K562 (cell line): Measurements from ENCODE around the gene TALDO1. TPM values are rescaled to one million over a fixed set of nuclear protein-coding genes. Genes with fewer than 3 reads are reported as not detected.

Experiments used
- ATAC-seq: fragments of 200-7000 bp; cut with Tn5 transposase; 3 replicates; pipeline ENCODE4 v1.9.1; 2020; ENCODE audit warnings: moderate library complexity
- BruUV-seq: library from RNA; stranded (reverse); fragments of 400-500 nt; replicated peaks from 2 replicates; lab custom pipeline; 2021; lab: Mats Ljungman, UMichigan
- CTCF ChIA-PET: fragments of 300-600 bp; formaldehyde crosslinking; extraction: SDS; loops from one replicate; lab custom pipeline; 2021; ENCODE audit warnings: low intra/inter-chr PET ratio; lab: Yijun Ruan, JAX
- POLR2A ChIA-PET: fragments of 300-600, 350-650 bp; sonication (Branson Sonifier 250); formaldehyde crosslinking; extraction: SDS; loops from one replicate; lab custom pipeline; 2021; ENCODE audit warnings: antibody characterized with exemption, inconsistent platforms; lab: Yijun Ruan, JAX
- DNase-seq, 4 experiments: peaks; one replicate each; pipeline versions ENCODE4 v3.0.0 to v3.0.0-alpha.2; 2011 to 2018; ENCODE audit warnings: low spot score in 3 of 4, mixed read lengths in 3 of 4; ENCODE audit errors: extremely low read depth in 1 of 4
- FAIRE-seq: peaks from 2 replicates; lab custom pipeline; 2011; peaks lifted over from hg19 to GRCh38; lab: Jason Lieb, UNC
- H2AFZ ChIP-seq: 2 replicates; pipeline ENCODE4 v1.6.0; 2011; ENCODE audit warnings: low read depth, low read length, control low read depth, inconsistent platforms
- H3K27ac ChIP-seq: fragments of 200-600 bp; 3 replicates; pipeline ENCODE4 v1.8.0; 2011; ENCODE audit warnings: low read depth, mild to moderate bottlenecking, control low read depth, inconsistent platforms, low read length, moderate library complexity, mixed read lengths; ENCODE audit errors: extremely low read depth
- H3K27me3 ChIP-seq, 2 experiments: fragments of 300-600 bp in 1 of 2; 2 replicates in 1 of 2; 3 replicates in 1 of 2; pipeline versions ENCODE4 v1.6.0 to v1.8.0; 2011; ENCODE audit warnings: inconsistent platforms in 2 of 2, low read length in 2 of 2, mild to moderate bottlenecking in 1 of 2, mixed read lengths in 1 of 2, moderate library complexity in 1 of 2; ENCODE audit not compliant: control insufficient read depth in 2 of 2, insufficient read depth in 2 of 2
- H3K36me3 ChIP-seq: fragments of 300-600 bp; 3 replicates; pipeline ENCODE4 v1.8.0; 2011; ENCODE audit warnings: mild to moderate bottlenecking, low read length, inconsistent platforms; ENCODE audit not compliant: control insufficient read depth, insufficient read depth
- H3K4me1 ChIP-seq, 2 experiments: fragments of 200-600 bp in 1 of 2; replicated peaks in 1 of 2; 2 replicates in 1 of 2; 3 replicates in 1 of 2; pipeline versions ENCODE4 v1.5.1 to v1.8.0; 2011; ENCODE audit warnings: inconsistent platforms in 2 of 2, low read length in 2 of 2, mild to moderate bottlenecking in 1 of 2, mixed read lengths in 1 of 2, moderate library complexity in 1 of 2; ENCODE audit not compliant: control insufficient read depth in 2 of 2, insufficient read depth in 2 of 2
- H3K4me2 ChIP-seq: 2 replicates; pipeline ENCODE4 v1.6.1; 2011; ENCODE audit warnings: low read length, control low read depth, inconsistent platforms, mixed read lengths; ENCODE audit not compliant: insufficient read depth
- H3K4me3 ChIP-seq: fragments of 200-600 bp; sonication (generic), shearing (Covaris generic); 2 replicates; pipeline ENCODE4 v1.5.1; 2016; ENCODE audit warnings: control low read depth, inconsistent platforms
- H3K79me2 ChIP-seq: fragments of 200-600 bp; 3 replicates; pipeline ENCODE4 v1.8.0; 2011; ENCODE audit warnings: low read length, inconsistent platforms; ENCODE audit not compliant: control insufficient read depth, insufficient read depth
- H3K9ac ChIP-seq, 2 experiments: 2 replicates each; pipeline versions ENCODE4 v1.6.0 to v1.6.1; 2011; ENCODE audit warnings: low read depth in 2 of 2, low read length in 2 of 2, control low read depth in 1 of 2, inconsistent platforms in 1 of 2, mild to moderate bottlenecking in 1 of 2, mixed read lengths in 1 of 2; ENCODE audit not compliant: insufficient read depth in 1 of 2
- H3K9me1 ChIP-seq: one replicate; pipeline ENCODE4 v1.6.0; 2011; ENCODE audit warnings: inconsistent platforms, mild to moderate bottlenecking, low read length, moderate library complexity; ENCODE audit not compliant: control insufficient read depth, insufficient read depth
- H3K9me3 ChIP-seq: replicated peaks from 2 replicates; pipeline ENCODE4 v1.5.1; 2011; ENCODE audit warnings: low read depth, low read length, inconsistent platforms; ENCODE audit not compliant: control insufficient read depth, insufficient read depth
- H4K20me1 ChIP-seq: replicated peaks from 2 replicates; pipeline ENCODE4 v1.6.1; 2011; ENCODE audit warnings: low read length, inconsistent platforms, mixed read lengths; ENCODE audit not compliant: control insufficient read depth, insufficient read depth
- CBX3 ChIP-seq, 2 experiments: IDR thresholded peaks; 1 replicate in 1 of 2; 2 replicates in 1 of 2; pipeline ENCODE4 v1.6.1; 2012; ENCODE audit warnings: inconsistent platforms in 2 of 2, low read length in 2 of 2, borderline replicate concordance in 1 of 2, control low read depth in 1 of 2
- POLR2G ChIP-seq: fragments of 200-400 bp; formaldehyde crosslinking; IDR thresholded peaks from 2 replicates; pipeline ENCODE4 v1.6.1; 2017; ENCODE audit warnings: low read depth, mild to moderate bottlenecking, antibody characterized with exemption, low read length, moderate library complexity
- YY1 ChIP-seq, 3 experiments: IDR thresholded peaks; 2 replicates each; pipeline ENCODE4 v1.6.1; 2011; ENCODE audit warnings: low read length in 2 of 3, mild to moderate bottlenecking in 2 of 3, moderate library complexity in 2 of 3, borderline replicate concordance in 1 of 3, control low read depth in 1 of 3, low read depth in 1 of 3; ENCODE audit not compliant: insufficient read depth in 3 of 3, insufficient replicate concordance in 2 of 3, control insufficient read depth in 1 of 3, insufficient read length in 1 of 3; ENCODE audit errors: extremely low read depth in 1 of 3
- ZBTB1 ChIP-seq: sonication (generic); formaldehyde crosslinking; IDR thresholded peaks from 2 replicates; pipeline ENCODE4 v1.8.1; 2023; ENCODE audit warnings: missing genetic modification reagents, low read depth, mild to moderate bottlenecking, borderline replicate concordance
- WGBS: fragments of 100-300 bp; shearing (Covaris generic); methylation state at CpG from one replicate; pipeline ENCODE4 v1.1.6; 2016; ENCODE audit warnings: low coverage, mixed read lengths; ENCODE audit not compliant: insufficient coverage; ENCODE audit errors: missing lambda C conversion rate; 5-methylcytosine and 5-hydroxymethylcytosine counted together
- in situ Hi-C: fragments of 300-500 bp; cut with MboI; formaldehyde crosslinking; loops from 4 replicates; pipeline ENCODE4 v1.15.0; 2018; ENCODE audit warnings: inconsistent platforms, mixed read lengths
- intact Hi-C: fragments of 100-400 bp; cut with micrococcal nuclease; formaldehyde crosslinking; loops from 2 replicates; pipeline ENCODE4 v1.14.2; 2022
- polyA plus RNA-seq, 8 experiments: library from polyadenylated mRNA; depleted of rRNA in 4 of 8; stranded (reverse) in 5 of 8; unstranded in 3 of 8; fragments of >200 nt; fragmentation: Nextera tagmentation in 2 of 8; fragmentation: Illumina TruSeq in 1 of 8; extraction: Ambion mirVana in 2 of 8; extraction: Trizol in 1 of 8; gene quantifications; 2 replicates each; pipeline versions ENCODE4 v1.2.1 to v1.2.3, GENCODE V29; 2011 to 2014; ENCODE audit warnings: inconsistent platforms in 1 of 8, missing spikeins in 1 of 8
- total RNA-seq, 7 experiments: library from RNA; depleted of rRNA in 6 of 7; stranded (reverse); fragments of >200 nt in 6 of 7; fragmentation: Illumina TruSeq in 2 of 7; extraction: Trizol in 2 of 7; gene quantifications; 2 replicates each; pipeline versions ENCODE4 v1.2.1 to v1.2.3, GENCODE V29; 2011 to 2021; ENCODE audit warnings: low replicate concordance in 1 of 7
- TF ChIP-seq, protein P1 (sequence below): fragments of 450-650 bp; IDR thresholded peaks from 2 replicates; pipeline ENCODE4 v1.6.1; 2016

Gene TALDO1
- total and polyA plus RNA-seq, 9 of the 15 experiments (the other 6 are each of a cell fraction or from before 2014, with no cell fraction given) = 260 to 541 (median 441) TPM

DNA sequence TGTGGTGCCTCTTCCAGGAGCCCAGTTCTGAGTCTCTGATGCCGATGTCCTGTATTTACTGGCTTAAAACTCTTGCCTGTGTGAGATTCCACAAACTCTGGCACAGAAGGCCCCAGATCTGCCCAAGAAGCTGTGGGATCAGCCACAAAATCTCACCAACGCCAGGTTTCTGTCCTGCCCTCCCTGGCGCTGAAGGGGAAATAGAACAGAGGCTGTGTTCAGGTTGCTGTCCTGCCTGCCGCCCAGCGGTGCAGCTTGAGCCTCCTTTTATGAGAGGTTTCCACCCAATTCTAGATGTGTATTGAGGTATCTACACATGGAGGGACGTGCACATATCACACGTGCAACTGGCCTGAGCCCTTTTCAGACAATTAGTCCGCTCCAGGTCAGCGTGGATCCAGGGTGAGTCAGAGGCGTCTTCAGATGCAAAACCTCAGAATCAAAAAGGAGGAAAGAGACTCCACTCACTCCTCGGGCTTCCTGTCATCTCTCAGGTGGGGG, 49.4 kb upstream of the TALDO1 start (continued):
- TF ChIP-seq YY1 (IDR thresholded peaks at IDR 0.05; ENCODE audit: borderline replicate concordance in 1 of 3, control insufficient read depth in 1 of 3, extremely low read depth in 1 of 3, insufficient read depth in 3 of 3, insufficient read length in 1 of 3, insufficient replicate concordance in 2 of 3, low read depth in 1 of 3, low read length in 2 of 3) (no peak), CBX3 (IDR thresholded peaks at IDR 0.05; ENCODE audit: borderline replicate concordance in 1 of 2, low read length in 2 of 2) (no peak)
- TF ChIP-seq, protein P1, sequence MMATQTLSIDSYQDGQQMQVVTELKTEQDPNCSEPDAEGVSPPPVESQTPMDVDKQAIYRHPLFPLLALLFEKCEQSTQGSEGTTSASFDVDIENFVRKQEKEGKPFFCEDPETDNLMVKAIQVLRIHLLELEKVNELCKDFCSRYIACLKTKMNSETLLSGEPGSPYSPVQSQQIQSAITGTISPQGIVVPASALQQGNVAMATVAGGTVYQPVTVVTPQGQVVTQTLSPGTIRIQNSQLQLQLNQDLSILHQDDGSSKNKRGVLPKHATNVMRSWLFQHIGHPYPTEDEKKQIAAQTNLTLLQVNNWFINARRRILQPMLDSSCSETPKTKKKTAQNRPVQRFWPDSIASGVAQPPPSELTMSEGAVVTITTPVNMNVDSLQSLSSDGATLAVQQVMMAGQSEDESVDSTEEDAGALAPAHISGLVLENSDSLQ = no peak

DNA sequence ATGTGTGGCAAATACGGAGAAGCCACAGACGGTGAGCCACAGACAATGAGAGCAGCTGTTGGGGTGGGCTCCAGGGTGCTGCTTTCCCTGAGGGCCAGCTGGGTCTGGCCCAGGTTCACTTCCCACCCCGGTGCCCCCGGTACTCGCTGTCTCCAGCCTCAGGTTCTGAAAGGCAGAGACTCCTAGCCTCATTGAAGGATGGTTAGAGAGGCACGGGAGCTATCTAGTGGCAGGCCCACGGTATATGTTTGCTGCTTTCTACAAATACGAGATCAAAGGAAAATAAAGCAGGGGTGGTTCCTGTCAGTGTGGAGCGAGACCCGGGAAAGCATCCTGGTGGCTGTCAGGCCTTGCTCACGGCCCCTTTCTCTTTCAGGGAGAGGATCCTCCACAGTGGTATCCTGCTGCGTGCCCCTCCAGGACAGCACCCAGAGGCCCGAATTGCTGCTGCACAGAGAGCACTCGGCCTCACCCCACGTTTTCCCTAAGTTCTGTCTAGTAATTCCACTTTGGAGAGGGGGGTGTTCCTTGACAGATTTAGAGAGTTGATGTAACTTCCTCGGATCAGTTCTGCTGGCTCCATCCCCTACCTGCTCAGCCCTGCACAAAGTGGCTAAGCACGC, 48.7 kb upstream of the TALDO1 start:
- Histone ChIP-seq H3K4me3 (no peak overlapping the region), H3K4me2 (no peak overlapping the region), H3K9me3 (no peaks in the 10 kb centered on the region), H3K4me1 (peaks cover 14 to 52% of the 10 kb centered on the region in 2 experiments; a peak in 4 of 5 replicates), H3K79me2 (peaks cover 36% of the 10 kb centered on the region), H3K27ac (no peak overlapping the region), H2AFZ (no peak overlapping the region), H3K9me1 (no peaks in the 10 kb centered on the region), H3K36me3 (peaks cover 9% of the 10 kb centered on the region; the same call in 2 of the 3 replicates), H4K20me1 (no peaks in the 10 kb centered on the region), H3K9ac (peak overlapping the region in 1 of 2 experiments; percentile 56; a peak in 1 of 4 replicates), H3K27me3 (no peaks in the 10 kb centered on the region)
- in situ Hi-C loops (no loop called here), intact Hi-C loops (loop anchor here (10.0 kb wide), 1 partner anchor 144 kb away; no protein-coding TSS in a partner anchor)
- no peak for DNase-seq
- BruUV-seq = no TSS peak
- FAIRE-seq = no peak
- WGBS = 76% methylated on average over 16 of the region's 17 CpGs
- TF ChIP-seq POLR2G (peak; percentile 29; the same call in 1 of the 2 replicates), ZBTB1 (CRISPR knock-in tag) (no peak)
- POLR2A ChIA-PET = interaction anchor here (0.6 to 1.2 kb wide), 3 partner anchors 11 to 65 kb away, joined by 3 to 6 read pairs (median 4); no protein-coding TSS in a partner anchor
- CTCF ChIA-PET = interaction anchor here (0.5 to 0.8 kb wide), 2 partner anchors 25 to 227 kb away, joined by 3 to 4 read pairs; no protein-coding TSS in a partner anchor
- no peak for ATAC-seq
